Measurements from ENCODE around the gene FKBP11.
"Not testable (repeated sequence)": the region's sequence is repeated elsewhere in the genome, so short reads cannot be mapped to it uniquely, and the experiment has no call there.

Gene FKBP11

DNA sequence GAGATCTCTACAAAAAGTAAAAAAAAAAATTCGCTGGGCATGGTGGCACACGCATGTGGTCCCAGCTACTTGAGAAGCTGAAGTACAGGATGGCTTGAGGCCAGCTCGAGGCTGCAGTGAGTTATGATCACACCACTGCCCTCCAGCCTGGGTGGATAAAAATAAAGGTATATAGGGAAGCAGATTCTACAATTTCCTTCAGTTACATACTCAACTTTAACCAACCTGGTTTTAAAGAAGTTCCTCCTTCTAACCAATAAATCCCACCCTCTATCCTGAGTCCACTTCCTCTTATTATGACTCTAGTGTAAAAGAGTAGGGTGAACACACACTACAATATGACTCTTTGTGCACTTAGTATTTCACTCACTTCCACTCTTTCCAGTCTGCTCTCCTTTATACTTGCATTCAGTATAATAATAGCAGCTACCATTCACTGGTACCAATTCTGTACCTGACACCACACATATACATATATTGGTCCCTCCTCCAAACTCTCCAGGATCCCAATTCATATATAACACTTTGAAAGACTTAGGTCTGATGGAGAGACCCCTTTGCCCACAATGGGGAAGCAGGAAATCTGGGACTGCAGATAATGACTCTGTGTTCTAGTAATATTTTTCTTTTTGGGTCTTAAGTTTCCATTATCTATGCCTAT, 29.7 kb upstream of the FKBP11 start:
- no peak for DNase-seq (ENCODE audit: low spot score)

DNA sequence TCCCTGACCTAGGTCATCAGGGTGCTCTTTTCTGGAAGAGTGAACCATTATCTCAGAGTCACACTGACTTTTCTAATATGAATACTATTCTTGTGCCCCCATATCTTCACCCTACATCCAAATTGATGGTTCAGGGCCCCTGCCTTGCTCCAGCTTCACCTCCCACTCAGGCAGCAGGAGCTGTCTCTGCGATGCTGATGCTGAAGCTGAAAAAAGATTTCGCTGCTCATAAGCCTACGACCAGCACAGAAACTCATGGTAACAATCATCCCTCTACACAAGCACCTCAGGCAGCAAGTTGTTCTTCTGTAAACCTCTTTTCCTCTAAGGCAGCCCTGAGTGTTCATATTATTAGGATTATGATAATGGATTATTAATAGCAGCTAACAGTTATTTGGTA, 28.8 kb upstream of the FKBP11 start:
- DNase-seq (ENCODE audit: low spot score), result no peak

DNA sequence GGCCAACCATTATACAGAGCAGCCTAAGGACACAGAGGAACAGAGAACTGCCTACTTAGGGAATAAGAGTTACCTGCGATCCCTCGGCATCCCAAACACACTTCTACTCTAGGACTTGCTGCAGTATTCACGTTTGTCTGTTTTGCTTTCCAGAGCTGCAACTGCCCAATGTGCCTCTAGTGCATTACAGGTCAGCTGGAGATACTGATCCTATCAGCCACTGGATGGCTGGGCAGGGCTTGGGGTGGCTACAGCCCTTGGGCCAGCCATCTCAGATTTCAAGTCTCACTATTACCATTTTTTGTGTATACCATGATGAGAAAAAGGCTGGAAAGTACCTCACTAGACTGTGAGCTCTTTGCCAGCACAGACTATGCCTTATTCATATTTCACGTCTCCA, 27.4 kb upstream of the FKBP11 start:
- DNase-seq (ENCODE audit: low spot score), result no peak

DNA sequence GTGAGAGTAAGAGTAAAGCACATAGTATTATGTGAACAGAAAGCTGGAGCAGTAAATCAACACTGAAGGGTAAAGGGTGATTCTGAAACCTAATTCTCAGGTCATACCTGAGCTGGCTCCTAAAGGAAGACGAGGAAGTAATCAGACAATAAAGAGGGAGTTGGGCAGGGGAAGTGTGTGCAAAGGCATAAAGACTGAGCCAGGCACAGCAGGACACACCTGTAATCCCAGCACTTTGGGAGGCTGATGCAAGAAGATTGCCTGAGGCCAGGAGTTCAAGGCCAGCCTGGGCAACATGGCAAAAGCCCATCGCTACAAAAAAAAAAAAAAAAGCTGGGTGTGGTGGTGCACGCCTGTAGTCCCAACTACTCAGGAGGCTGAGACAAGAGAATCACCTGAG, 22.4 kb upstream of the FKBP11 start:
- no peak for DNase-seq (ENCODE audit: low spot score)

DNA sequence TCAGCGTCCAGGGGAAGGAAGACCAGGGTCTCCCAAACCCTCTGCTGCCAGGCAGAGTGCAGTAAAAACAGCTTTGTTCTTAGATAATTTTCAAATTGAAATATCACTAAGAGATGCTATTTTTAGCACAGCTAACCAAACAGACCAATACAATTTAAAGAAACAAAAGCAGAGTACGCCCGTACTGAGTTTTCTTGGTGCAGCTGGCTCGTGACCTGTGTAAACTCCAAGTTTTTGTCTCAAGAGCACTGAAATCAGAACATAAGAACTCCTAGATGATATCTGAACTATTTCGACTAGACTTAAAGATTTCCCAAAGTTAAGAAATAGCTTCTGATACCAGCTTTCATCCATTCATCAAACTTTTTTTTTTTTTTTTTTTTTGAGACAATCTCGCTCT, 21.7 kb upstream of the FKBP11 start:
- DNase-seq (ENCODE audit: low spot score), result no peak

- DNase-seq (ENCODE audit: low spot score), result no peak
Measured at GRCh38 chr12:48946205-48946604, 20.9 kb upstream of the FKBP11 start.

GRCh38 chr12:48943221-48943620, 17.9 kb upstream of the FKBP11 start:
- DNase-seq (ENCODE audit: low spot score), result no peak

DNA sequence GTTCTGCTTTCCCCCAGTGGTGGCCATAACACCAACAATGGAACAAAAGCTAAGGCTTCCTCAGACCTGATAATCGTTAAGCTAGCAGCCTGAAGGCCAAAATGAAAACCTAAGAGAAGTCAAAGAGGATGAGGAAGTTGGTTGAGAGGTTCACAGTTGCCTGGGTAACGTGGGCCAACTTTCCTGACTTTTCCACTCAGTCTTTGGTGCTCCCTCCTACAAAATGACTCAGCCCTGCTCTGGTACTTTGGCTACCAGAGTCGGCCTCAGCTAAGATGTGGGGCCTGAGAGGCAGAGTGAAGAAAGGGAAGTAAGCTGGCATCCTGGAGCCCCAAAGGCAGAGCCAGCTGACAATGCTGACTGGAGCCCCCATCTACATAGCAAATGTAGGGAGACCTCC, 14.9 kb upstream of the FKBP11 start:
- DNase-seq (ENCODE audit: low spot score), result no peak

GRCh38 chr12:48938805-48939204, 13.5 kb upstream of the FKBP11 start:
- no peak for DNase-seq (ENCODE audit: low spot score)

GRCh38 chr12:48937170-48937569, 11.9 kb upstream of the FKBP11 start:
- DNase-seq (ENCODE audit: low spot score), result no peak

DNA sequence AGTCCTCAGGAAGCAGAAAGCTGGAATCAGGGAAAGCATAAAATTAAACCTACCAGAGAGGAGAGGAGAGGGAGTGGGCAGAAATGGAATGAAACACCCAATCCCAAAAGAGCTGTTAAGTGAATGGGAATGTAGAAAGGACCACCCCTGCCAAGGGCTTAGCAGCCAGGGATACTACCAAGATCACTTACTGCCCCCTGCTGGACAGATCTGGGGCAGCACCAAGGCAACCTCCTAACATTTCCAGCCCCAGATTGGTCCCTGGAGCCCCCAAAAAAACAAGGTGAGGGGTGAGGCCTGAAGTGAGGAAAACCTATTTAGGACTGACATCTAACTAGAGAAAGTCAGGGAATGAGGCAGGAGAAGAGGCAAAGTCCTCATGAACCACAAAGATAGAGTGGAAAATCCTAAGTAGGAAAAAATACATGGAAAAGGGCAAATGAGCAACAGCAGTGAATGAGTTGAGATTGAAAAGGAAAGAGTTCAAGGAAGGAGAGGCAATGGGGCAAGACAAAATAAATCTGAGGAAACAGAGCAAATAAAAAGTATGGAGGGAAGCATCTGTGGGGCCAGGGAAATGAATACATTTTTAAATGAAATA, 11.2 kb upstream of the FKBP11 start:
- DNase-seq (ENCODE audit: low spot score), result peak; percentile 76

- DNase-seq (ENCODE audit: low spot score), result no peak
Measured at GRCh38 chr12:48934312-48934706, 9.0 kb upstream of the FKBP11 start.

GRCh38 chr12:48933664-48934311, 8.5 kb upstream of the FKBP11 start:
- DNase-seq (ENCODE audit: low spot score), result no peak

GRCh38 chr12:48932878-48933277, 7.6 kb upstream of the FKBP11 start:
- no peak for DNase-seq (ENCODE audit: low spot score)

DNA sequence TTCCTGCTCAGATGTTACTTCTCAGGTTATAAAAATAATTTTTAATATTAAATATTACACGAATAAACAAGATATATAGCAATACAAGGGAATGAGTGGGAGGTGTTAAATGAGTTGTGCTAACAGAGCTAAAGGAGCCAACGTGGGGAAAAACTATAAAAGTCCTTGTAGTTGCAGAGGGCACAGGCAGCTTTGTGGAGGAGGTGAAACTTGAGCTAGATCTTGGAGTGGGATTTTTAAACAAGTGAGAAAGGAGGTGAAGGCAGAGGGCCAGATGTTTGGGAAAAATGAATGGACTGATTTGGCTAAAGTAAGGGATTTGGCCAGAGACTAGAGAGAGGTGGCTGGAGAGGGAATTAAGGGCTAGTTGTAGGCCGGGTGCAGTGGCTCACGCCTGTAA, 5.2 kb upstream of the FKBP11 start:
- DNase-seq (ENCODE audit: low spot score), result no peak

GRCh38 chr12:48929551-48929950, 4.3 kb upstream of the FKBP11 start:
- DNase-seq (ENCODE audit: low spot score), result no peak

DNA sequence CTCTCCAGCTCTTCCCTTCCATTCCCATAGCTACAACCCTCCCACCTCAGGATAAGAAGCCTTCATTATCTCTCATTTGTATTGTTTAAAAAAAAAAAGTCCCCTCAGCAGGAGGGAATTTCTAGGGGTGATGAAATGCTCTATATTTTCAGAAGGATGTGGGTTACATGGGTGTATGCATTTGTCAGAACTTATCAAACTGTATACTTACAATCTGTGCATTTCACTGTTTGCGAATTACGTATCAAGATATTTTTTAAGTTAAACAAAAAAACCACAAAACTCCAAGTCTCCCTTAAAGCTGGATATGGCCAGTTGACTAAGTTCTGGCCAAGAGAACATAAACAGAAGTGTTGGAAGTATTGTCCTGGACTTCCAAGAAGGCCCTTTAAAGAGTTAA, 2.0 kb upstream of the FKBP11 start:
- no peak for DNase-seq (ENCODE audit: low spot score)

DNA sequence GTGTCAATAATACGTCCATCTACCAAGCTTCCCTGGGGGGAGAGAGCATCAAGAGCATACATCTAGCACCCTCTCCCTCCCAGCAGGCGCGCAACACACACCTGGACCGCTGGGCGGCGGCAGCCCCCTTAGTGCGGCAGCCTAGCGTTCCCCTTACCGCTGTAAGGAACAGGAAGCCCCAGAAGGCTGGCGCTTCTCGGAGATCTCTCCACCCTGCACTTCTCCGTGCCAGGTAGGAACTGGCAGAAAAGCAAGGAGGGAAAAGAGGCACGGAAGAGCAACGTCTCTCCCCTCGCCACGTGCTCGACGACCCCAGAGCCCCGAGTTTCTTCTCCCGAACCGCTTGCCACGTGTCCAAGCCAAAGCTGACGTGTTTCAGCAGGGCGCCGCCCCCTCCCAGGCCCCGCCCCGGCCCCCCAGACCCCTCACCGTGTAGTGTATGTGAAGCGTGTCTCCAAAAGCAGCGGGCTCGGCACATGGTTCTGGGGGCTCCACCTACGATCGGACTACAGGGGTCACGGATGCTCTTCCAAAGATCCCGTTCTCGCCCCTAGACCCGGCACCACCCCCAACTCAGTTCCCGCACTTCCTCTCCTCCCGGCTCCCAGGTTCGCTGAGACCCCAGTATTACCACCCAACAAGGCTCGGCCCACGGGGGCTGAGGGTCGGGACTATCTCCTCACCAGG, 532 bp downstream of the FKBP11 start:
- peak; percentile 26 for DNase-seq (ENCODE audit: low spot score)

GRCh38 chr12:48923117-48923516, 2.2 kb downstream of the FKBP11 start:
- DNase-seq (ENCODE audit: low spot score), result no peak

DNA sequence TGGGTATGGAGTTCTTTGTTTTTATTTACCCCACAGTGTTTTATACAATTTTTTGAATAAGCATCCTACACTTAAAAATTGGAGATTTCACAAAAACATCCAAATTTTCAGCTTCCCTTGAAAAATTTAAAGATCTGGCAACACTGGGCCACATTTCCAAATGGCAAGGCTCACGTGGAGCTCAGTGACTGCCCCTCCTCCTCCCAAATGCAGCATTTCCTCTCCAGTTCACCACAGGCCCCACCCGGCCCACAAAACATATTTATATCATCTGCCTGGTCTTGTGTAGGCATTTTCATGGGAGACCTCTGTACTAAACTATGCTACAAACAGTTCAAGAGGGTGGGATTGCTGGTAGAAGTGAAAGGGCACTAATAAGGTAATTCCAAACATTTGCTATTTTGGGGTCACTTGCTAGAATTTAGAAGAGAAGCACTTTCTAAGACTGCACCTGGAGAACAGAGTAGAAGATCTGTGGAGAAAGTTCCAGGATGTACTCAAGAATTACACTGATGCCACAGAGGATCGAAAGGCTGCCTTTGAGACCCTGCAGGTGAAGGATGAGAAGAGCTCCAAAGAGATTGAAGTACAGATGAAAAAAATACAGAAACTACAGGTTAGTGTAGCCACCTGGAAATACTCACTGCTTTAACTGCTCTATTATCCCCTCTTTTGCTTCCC, 7.3 kb downstream of the FKBP11 start:
- no peak for DNase-seq (ENCODE audit: low spot score)

DNA sequence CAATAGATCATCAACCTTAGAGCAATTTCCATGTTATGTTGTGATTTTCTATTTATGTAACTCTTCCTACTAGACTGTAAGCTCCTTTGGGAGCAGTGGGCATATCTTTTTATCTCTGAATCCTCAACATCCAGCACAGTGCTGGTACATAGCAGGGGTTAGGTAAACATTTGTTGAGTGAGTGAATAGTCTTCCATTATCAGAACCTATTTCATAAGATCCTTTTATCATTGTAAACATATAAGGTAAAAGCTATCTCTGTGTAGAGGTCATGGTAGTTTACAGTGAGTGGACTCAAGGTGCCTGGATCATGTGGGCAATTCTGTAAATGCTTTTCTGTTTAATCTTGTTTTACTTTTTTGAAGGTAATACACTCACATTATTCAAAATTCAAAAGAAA, 15.1 kb downstream of the FKBP11 start:
- DNase-seq (ENCODE audit: low spot score), result no peak

- DNase-seq (ENCODE audit: low spot score), result not testable (repeated sequence)
Measured at GRCh38 chr12:48909698-48910097, 15.6 kb downstream of the FKBP11 start.

DNA sequence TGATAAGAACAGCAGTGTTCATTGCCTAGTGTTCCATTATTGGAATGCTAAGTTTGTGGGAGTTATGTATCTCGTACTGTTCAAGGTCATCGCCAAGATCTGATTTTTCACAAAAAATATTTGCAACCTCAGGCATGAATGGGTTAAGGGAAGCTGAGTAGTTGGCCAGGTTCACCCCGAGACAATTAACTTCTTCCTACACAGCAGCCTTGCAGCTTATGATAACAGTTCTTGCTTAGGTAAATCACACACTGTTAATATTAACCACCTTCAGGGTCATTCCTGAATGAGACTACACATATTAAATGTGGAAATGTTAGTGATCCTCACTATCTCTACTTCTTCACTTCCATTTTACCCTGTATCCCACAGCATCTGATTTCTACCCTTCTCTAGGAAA, 18.0 kb downstream of the FKBP11 start:
- DNase-seq (ENCODE audit: low spot score), result no peak
